Endodermal cell (in vitro differentiated cells): ENCODE results near the gene ZCCHC17. TPM values are rescaled to one million over a fixed set of nuclear protein-coding genes. Genes with fewer than 3 reads are reported as not detected.

ENCODE experiments used
- DNase-seq: peaks from one replicate; pipeline ENCODE4 v3.0.0-alpha.2; 2017
- H3K27ac ChIP-seq: 2 replicates; pipeline ENCODE4 v1.5.1; 2013; ENCODE audit warnings: mild to moderate bottlenecking, low read depth, low read length, moderate library complexity
- H3K27me3 ChIP-seq: 2 replicates; pipeline ENCODE4 v1.6.1; 2013; ENCODE audit warnings: mild to moderate bottlenecking, low read length, moderate library complexity; ENCODE audit not compliant: insufficient read depth, control insufficient read depth, poor library complexity, severe bottlenecking
- H3K36me3 ChIP-seq: 2 replicates; pipeline ENCODE4 v1.7.0; 2013; ENCODE audit warnings: mild to moderate bottlenecking, low read length, moderate library complexity; ENCODE audit not compliant: control insufficient read depth, insufficient read depth
- H3K4me1 ChIP-seq: one replicate; pipeline ENCODE4 v1.7.0; 2013; ENCODE audit warnings: low read length; ENCODE audit not compliant: control insufficient read depth, insufficient read depth
- H3K4me3 ChIP-seq: 2 replicates; pipeline ENCODE4 v1.5.1; 2013; ENCODE audit warnings: mild to moderate bottlenecking, low read length, moderate library complexity
- H3K9ac ChIP-seq: 2 replicates; pipeline ENCODE4 v1.6.1; 2013; ENCODE audit warnings: mild to moderate bottlenecking, low read length, moderate library complexity; ENCODE audit not compliant: poor library complexity, severe bottlenecking; ENCODE audit errors: extremely low read depth
- H3K9me3 ChIP-seq: 2 replicates; pipeline ENCODE4 v1.6.1; 2013; ENCODE audit warnings: mild to moderate bottlenecking, low read length, moderate library complexity; ENCODE audit not compliant: control insufficient read depth
- H3K27ac Mint-ChIP-seq: 2 replicates; pipeline ENCODE4 v1.8.0; 2020; ENCODE audit warnings: mixed read lengths
- H3K27me3 Mint-ChIP-seq: 2 replicates; pipeline ENCODE4 v1.8.0; 2021; ENCODE audit warnings: mild to moderate bottlenecking, mixed read lengths; ENCODE audit not compliant: insufficient read depth
- H3K36me3 Mint-ChIP-seq: 2 replicates; pipeline ENCODE4 v1.8.0; 2020; ENCODE audit warnings: low read depth, mixed read lengths
- H3K4me1 Mint-ChIP-seq: 2 replicates; pipeline ENCODE4 v1.8.0; 2020; ENCODE audit warnings: mixed read lengths
- H3K4me3 Mint-ChIP-seq: 2 replicates; pipeline ENCODE4 v1.8.0; 2020; ENCODE audit warnings: mild to moderate bottlenecking, moderate library complexity, mixed read lengths
- H3K9me3 Mint-ChIP-seq: 2 replicates; pipeline ENCODE4 v1.8.0; 2020; ENCODE audit warnings: mild to moderate bottlenecking, mixed read lengths
- WGBS, 2 experiments: methylation state at CpG; one replicate each; pipeline versions ENCODE4 v1.1.5 to v1.1.7; 2013; ENCODE audit warnings: missing lambda C conversion rate in 2 of 2, mixed read lengths in 1 of 2; ENCODE audit not compliant: insufficient coverage in 1 of 2, insufficient read length in 1 of 2; 5-methylcytosine and 5-hydroxymethylcytosine counted together
- total RNA-seq, 2 donors: library from RNA; stranded (reverse); fragmentation: NEBNext Ultra II Directional in 1 of 2; extraction: Animal tissue kit (Norgen Biotek cat#: 25700) in 1 of 2; gene quantifications; 2 replicates in 1 of 2; 3 replicates in 1 of 2; pipeline ENCODE4 v1.2.1, GENCODE V29; 2021
- TF ChIP-seq, protein P1 (sequence below): fragments of 200-600 bp; sonication (generic); conservative IDR thresholded peaks from 2 replicates; pipeline ENCODE4 v1.5.0; 2021; ENCODE audit warnings: antibody characterized with exemption, mild to moderate bottlenecking

The ZCCHC17 gene
- total RNA-seq, 2 donors from 2014 or later: 47.6 to 53.8 TPM

DNA sequence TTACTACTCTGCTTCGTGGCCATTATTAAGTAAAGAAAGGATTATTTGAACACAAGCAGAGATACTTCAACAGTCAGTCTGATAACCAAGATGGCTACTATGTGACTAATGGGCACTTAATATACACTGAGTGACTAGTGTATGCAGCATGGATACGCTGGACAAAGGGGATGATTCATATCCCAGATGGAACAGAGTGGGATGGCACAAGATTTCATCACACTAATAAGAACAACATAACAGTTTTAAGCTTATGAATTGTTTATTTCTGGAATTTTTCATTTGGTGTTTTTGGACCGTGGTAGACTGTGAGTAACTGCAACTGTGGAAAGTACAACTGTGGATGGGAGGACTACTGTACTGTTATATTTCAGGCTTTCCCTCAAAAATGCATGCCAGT, 9.4 kb downstream of the ZCCHC17 start:
- H3K4me1 Mint-ChIP-seq: peaks cover 8% of the 10 kb centered on the region
- Histone ChIP-seq H3K36me3 (peaks cover 34% of the 10 kb centered on the region), H3K4me3 (no peak overlapping the region), H3K27me3 (no peaks in the 10 kb centered on the region), H3K27ac (no peak overlapping the region), H3K9me3 (peaks cover 13% of the 10 kb centered on the region), H3K4me1 (peaks cover 2% of the 10 kb centered on the region), H3K9ac (no peak overlapping the region)
- H3K4me3 Mint-ChIP-seq: no peak overlapping the region
- H3K36me3 Mint-ChIP-seq: peaks cover 29% of the 10 kb centered on the region
- 94 to 95% methylated on average over 2 to 3 of the region's 3 CpGs for WGBS, 2 experiments
- DNase-seq: no peak
- no peaks in the 10 kb centered on the region for H3K27me3 Mint-ChIP-seq
- no peaks in the 10 kb centered on the region for H3K9me3 Mint-ChIP-seq
- H3K27ac Mint-ChIP-seq: no peak overlapping the region
- TF ChIP-seq, protein P1, sequence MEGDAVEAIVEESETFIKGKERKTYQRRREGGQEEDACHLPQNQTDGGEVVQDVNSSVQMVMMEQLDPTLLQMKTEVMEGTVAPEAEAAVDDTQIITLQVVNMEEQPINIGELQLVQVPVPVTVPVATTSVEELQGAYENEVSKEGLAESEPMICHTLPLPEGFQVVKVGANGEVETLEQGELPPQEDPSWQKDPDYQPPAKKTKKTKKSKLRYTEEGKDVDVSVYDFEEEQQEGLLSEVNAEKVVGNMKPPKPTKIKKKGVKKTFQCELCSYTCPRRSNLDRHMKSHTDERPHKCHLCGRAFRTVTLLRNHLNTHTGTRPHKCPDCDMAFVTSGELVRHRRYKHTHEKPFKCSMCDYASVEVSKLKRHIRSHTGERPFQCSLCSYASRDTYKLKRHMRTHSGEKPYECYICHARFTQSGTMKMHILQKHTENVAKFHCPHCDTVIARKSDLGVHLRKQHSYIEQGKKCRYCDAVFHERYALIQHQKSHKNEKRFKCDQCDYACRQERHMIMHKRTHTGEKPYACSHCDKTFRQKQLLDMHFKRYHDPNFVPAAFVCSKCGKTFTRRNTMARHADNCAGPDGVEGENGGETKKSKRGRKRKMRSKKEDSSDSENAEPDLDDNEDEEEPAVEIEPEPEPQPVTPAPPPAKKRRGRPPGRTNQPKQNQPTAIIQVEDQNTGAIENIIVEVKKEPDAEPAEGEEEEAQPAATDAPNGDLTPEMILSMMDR: no peak

- WGBS, 2 experiments: 0% methylated on average over 1 of the region's 1 CpG
- no peak for DNase-seq
- Histone ChIP-seq H3K27ac (no peak overlapping the region), H3K27me3 (no peaks in the 10 kb centered on the region), H3K4me1 (peaks cover 2% of the 10 kb centered on the region), H3K9me3 (peaks cover 24% of the 10 kb centered on the region), H3K36me3 (peaks cover 44% of the 10 kb centered on the region), H3K4me3 (no peak overlapping the region), H3K9ac (no peak overlapping the region)
- Mint-ChIP-seq H3K27me3 (no peaks in the 10 kb centered on the region), H3K36me3 (peaks cover 44% of the 10 kb centered on the region), H3K27ac (no peak overlapping the region), H3K4me1 (peaks cover 8% of the 10 kb centered on the region), H3K4me3 (no peak overlapping the region), H3K9me3 (no peaks in the 10 kb centered on the region)
- TF ChIP-seq, protein P1: no peak
Observed at GRCh38 chr1:31308036-31308435, 11.2 kb downstream of the ZCCHC17 start.

GRCh38 chr1:31310198-31310597, 13.4 kb downstream of the ZCCHC17 start:
- H3K27me3 ChIP-seq: no peaks in the 10 kb centered on the region
- no peaks in the 10 kb centered on the region for H3K9me3 Mint-ChIP-seq
- H3K9ac ChIP-seq: no peak overlapping the region
- no peak overlapping the region for H3K27ac ChIP-seq
- no peak overlapping the region for H3K4me3 ChIP-seq
- WGBS, 2 experiments: 93 to 95% methylated on average over 3 to 4 of the region's 4 CpGs
- no peak for DNase-seq
- peaks cover 24% of the 10 kb centered on the region for H3K9me3 ChIP-seq
- no peak overlapping the region for H3K4me3 Mint-ChIP-seq
- TF ChIP-seq, protein P1: no peak
- peaks cover 63% of the 10 kb centered on the region for H3K36me3 Mint-ChIP-seq
- H3K4me1 ChIP-seq: peaks cover 2% of the 10 kb centered on the region
- peaks cover 8% of the 10 kb centered on the region for H3K4me1 Mint-ChIP-seq
- H3K27ac Mint-ChIP-seq: no peak overlapping the region
- no peaks in the 10 kb centered on the region for H3K27me3 Mint-ChIP-seq
- peaks cover 64% of the 10 kb centered on the region for H3K36me3 ChIP-seq
